ENCODE measurements around the gene STAC2.

DNA sequence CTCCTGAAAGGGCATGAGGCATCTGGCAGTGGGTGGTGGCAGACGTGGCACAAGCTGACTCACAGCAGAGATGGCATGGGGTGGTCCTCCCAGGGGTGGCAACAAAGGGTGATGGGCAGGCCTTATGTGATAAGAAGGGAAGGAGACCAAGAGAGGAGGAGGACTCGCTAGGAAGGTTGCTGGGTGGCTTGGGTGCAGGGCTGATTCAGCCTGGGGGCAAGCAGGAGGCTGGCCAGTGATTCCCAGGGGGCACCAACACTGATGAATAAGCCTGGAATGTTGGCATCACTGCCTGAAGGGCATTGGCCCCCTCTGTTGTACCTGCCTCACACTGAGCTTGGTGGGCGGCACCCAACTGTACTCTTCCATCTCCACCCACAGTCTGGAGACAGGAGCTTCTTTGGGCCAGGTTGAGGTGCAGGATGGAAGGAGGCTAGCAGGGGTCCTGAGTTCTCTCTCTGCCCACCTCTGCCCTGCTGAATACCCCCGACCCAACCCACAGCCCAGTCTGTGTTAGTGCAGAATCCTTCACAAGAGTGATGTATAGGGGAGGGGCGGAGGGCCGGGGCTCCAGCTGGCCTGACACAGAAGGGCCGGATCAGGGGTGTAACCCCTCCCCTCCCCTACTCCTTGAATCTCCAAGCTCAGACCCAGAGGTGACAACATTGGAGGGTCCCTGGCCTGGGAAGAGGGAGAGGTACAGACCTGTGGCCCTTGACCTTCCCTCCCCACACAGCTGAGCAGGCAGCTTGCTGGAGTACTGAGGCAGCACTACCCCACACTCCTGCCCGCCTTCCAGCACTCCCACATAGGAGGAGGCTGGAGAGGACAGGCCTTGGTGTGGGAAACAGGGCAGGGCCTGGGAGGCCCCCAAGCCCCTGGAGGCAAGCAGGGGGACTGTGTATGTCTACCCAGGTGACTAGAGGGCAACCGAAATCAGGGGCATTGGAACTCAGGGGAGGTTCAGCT is 2.6 kb downstream of the STAC2 start:
- TF ChIP-seq POLR2A (IDR thresholded peaks at IDR 0.05; ENCODE audit: low read length) (no peak), GATA1 (IDR thresholded peaks at IDR 0.05; ENCODE audit: low read depth, low read length) (no peak)

Measured in erythroblast (primary cell).